Chondrocyte (in vitro differentiated cells): ENCODE results near the gene ELOVL1. TPM values are rescaled to one million over a fixed set of nuclear protein-coding genes. Genes with fewer than 3 reads are reported as not detected.
A peak's percentile ranks its signal among the peaks of the same experiment; 100 is the strongest.

Experiments used
- DNase-seq: peaks from one replicate; pipeline ENCODE4 v3.0.0; 2021; ENCODE audit warnings: mixed read lengths, low spot score
- H3K27ac Mint-ChIP-seq: one replicate; pipeline ENCODE4 v1.8.0; 2021; ENCODE audit warnings: mild to moderate bottlenecking, moderate library complexity, mixed read lengths; ENCODE audit not compliant: unreplicated experiment
- H3K27me3 Mint-ChIP-seq: 2 replicates; pipeline ENCODE4 v1.8.0; 2021; ENCODE audit warnings: low read depth, mixed read lengths
- H3K36me3 Mint-ChIP-seq: 2 replicates; pipeline ENCODE4 v1.8.0; 2021; ENCODE audit warnings: low read depth, mixed read lengths
- H3K4me1 Mint-ChIP-seq: 2 replicates; pipeline ENCODE4 v1.8.0; 2021; ENCODE audit warnings: low read depth, mild to moderate bottlenecking, mixed read lengths
- H3K4me3 Mint-ChIP-seq: one replicate; pipeline ENCODE4 v1.8.0; 2021; ENCODE audit warnings: mild to moderate bottlenecking, moderate library complexity, mixed read lengths; ENCODE audit not compliant: unreplicated experiment
- H3K9me3 Mint-ChIP-seq: 2 replicates; pipeline ENCODE4 v1.8.0; 2021; ENCODE audit warnings: low read depth, mixed read lengths
- CTCF ChIP-seq: fragments of 200-600 bp; sonication (generic); IDR thresholded peaks from 2 replicates; pipeline ENCODE4 v1.5.0; 2021; ENCODE audit warnings: antibody characterized with exemption, mild to moderate bottlenecking, moderate library complexity
- total RNA-seq: library from RNA; stranded (reverse); gene quantifications from 3 replicates; pipeline ENCODE4 v1.2.1, GENCODE V29; 2021

Gene ELOVL1
- total RNA-seq, 1 donor from 2014 or later, result 103 TPM

- Mint-ChIP-seq H3K36me3 (peaks cover 25% of the 10 kb centered on the region), H3K4me1 (peaks cover 37% of the 10 kb centered on the region), H3K27me3 (no peaks in the 10 kb centered on the region), H3K27ac (peak overlapping the region; percentile 100), H3K9me3 (no peaks in the 10 kb centered on the region), H3K4me3 (peak overlapping the region; percentile 100)
- no peak for TF ChIP-seq CTCF
- no peak for DNase-seq
Measured at GRCh38 chr1:43388613-43389012, 20.8 kb upstream of the ELOVL1 start.

GRCh38 chr1:43387976-43388599 is 20.3 kb upstream of the ELOVL1 start:
- H3K9me3 Mint-ChIP-seq, result no peaks in the 10 kb centered on the region
- peak overlapping the region; percentile 100 for H3K27ac Mint-ChIP-seq
- H3K36me3 Mint-ChIP-seq, result peaks cover 29% of the 10 kb centered on the region
- TF ChIP-seq CTCF, result no peak
- H3K4me3 Mint-ChIP-seq, result peak overlapping the region; percentile 100
- DNase-seq, result no peak
- H3K4me1 Mint-ChIP-seq, result peaks cover 37% of the 10 kb centered on the region
- H3K27me3 Mint-ChIP-seq, result no peaks in the 10 kb centered on the region

DNA sequence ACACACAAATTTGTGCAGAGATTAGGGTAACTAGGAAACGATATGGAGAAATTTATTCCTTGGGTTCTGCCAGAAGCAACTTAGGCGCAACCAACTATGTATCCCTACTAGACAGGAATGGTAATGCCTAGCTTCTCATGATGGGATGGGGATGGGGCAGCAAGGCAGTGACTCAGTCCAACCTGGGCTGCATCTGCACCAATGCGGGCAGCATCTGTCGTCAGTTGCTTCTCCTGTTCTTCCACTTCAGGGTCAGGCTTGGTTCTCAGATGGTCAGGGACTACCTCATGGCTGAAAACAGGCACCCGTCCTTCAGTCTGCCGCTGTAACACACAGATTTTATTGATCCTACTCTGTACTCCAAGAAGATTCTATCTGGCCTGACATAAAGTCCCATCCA is 18.9 kb upstream of the ELOVL1 start:
- Mint-ChIP-seq H3K4me1 (peaks cover 37% of the 10 kb centered on the region), H3K4me3 (no peak overlapping the region), H3K27me3 (no peaks in the 10 kb centered on the region), H3K36me3 (peaks cover 33% of the 10 kb centered on the region), H3K9me3 (no peaks in the 10 kb centered on the region), H3K27ac (no peak overlapping the region)
- TF ChIP-seq CTCF, result no peak
- DNase-seq, result no peak

GRCh38 chr1:43383449-43383848 is 15.6 kb upstream of the ELOVL1 start:
- peaks cover 11% of the 10 kb centered on the region for H3K4me1 Mint-ChIP-seq
- no peak overlapping the region for H3K4me3 Mint-ChIP-seq
- no peak for DNase-seq
- peaks cover 33% of the 10 kb centered on the region for H3K36me3 Mint-ChIP-seq
- no peaks in the 10 kb centered on the region for H3K27me3 Mint-ChIP-seq
- H3K27ac Mint-ChIP-seq, result no peak overlapping the region
- TF ChIP-seq CTCF, result peak; percentile 54
- no peaks in the 10 kb centered on the region for H3K9me3 Mint-ChIP-seq

DNA sequence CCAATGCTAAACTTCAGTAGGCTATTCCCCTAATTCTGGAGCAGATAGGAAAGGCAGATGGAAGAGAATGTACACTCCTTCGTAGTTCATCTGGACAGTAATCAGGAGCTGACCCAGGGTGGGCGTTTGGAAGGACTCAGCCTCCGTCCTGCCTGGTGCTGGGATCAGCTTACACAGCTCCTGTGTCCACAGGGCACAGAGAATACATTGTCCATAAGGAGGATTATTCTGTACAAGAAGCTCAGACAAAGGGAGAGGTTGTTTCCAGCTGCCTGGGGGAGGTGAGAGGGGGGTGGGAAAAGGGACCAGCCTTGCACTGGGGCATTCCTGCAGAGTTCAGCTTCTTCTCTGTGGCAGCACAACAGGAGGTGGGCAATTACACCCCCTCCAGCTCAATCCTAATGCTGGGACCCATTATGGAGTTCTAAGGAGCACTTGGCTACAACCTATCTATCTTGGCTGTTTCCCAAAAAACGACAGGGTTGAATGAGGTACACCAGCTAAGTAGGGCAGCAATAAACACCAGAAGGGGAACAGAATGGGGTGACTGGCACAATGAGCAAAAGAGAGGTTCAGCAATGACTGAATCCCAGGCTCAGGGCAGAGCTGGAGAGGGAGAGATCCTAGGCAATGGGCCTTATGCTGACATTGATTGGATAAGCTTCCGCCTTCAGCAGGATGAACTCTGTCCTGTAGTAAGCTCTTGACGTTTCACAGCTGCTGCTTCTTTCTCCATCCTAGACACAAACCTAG is 14.4 kb upstream of the ELOVL1 start:
- Mint-ChIP-seq H3K36me3 (peaks cover 33% of the 10 kb centered on the region), H3K4me3 (no peak overlapping the region), H3K9me3 (no peaks in the 10 kb centered on the region), H3K4me1 (no peaks in the 10 kb centered on the region), H3K27me3 (no peaks in the 10 kb centered on the region), H3K27ac (peak overlapping the region; percentile 18)
- TF ChIP-seq CTCF, result no peak
- DNase-seq, result no peak
